Fibroblast of skin of abdomen (primary cell): ENCODE measurements around the gene FUT7.
"Not testable (repeated sequence)": the region's sequence is repeated elsewhere in the genome, so short reads cannot be mapped to it uniquely, and the experiment has no call there.

Source experiments
- DNase-seq: peaks from one replicate; pipeline ENCODE4 v3.0.0-alpha.2; 2013

FUT7 gene

GRCh38 chr9:137066096-137066861 lies 34.4 kb upstream of the FUT7 start:
- no peak for DNase-seq

GRCh38 chr9:137065336-137065967 lies 33.6 kb upstream of the FUT7 start:
- no peak for DNase-seq

GRCh38 chr9:137064880-137065164 lies 32.9 kb upstream of the FUT7 start:
- no peak for DNase-seq

- DNase-seq: peak; percentile 31
Measured at GRCh38 chr9:137064027-137064879, 32.4 kb upstream of the FUT7 start.

GRCh38 chr9:137063311-137064026 lies 31.6 kb upstream of the FUT7 start:
- no peak for DNase-seq

- DNase-seq: not testable (repeated sequence)
Measured at GRCh38 chr9:137062798-137063197, 30.9 kb upstream of the FUT7 start.

- DNase-seq: no peak
Measured at GRCh38 chr9:137062384-137062783, 30.5 kb upstream of the FUT7 start.

GRCh38 chr9:137058521-137059234 lies 26.8 kb upstream of the FUT7 start:
- DNase-seq: no peak

- no peak for DNase-seq
Measured at GRCh38 chr9:137057545-137057944, 25.7 kb upstream of the FUT7 start.

- DNase-seq: no peak
Measured at GRCh38 chr9:137056739-137057415, 25.0 kb upstream of the FUT7 start.

GRCh38 chr9:137055385-137056364 lies 23.8 kb upstream of the FUT7 start:
- peak; percentile 44 for DNase-seq

GRCh38 chr9:137054932-137055384 lies 23.1 kb upstream of the FUT7 start:
- no peak for DNase-seq

- no peak for DNase-seq
Measured at GRCh38 chr9:137053944-137054931, 22.4 kb upstream of the FUT7 start, which contains the start of gene ENTPD2. TSS of gene ENTPD2 (minus strand) at chr9:137054061. CDS start at chr9:137053997, 64 bp downstream.

GRCh38 chr9:137052998-137053943 lies 21.4 kb upstream of the FUT7 start:
- no peak for DNase-seq

- no peak for DNase-seq
Measured at GRCh38 chr9:137052293-137052692, 20.4 kb upstream of the FUT7 start.

GRCh38 chr9:137051145-137051724 lies 19.3 kb upstream of the FUT7 start:
- no peak for DNase-seq

GRCh38 chr9:137050570-137050969 lies 18.7 kb upstream of the FUT7 start:
- no peak for DNase-seq
